Lower lobe of right lung (tissue), 2 donors: ENCODE data around the gene MGAT4A. TPM values are rescaled to one million over a fixed set of nuclear protein-coding genes. Genes with fewer than 3 reads are reported as not detected.

Source experiments
- ATAC-seq, 2 donors: fragments of 200-7000 bp; cut with Tn5 transposase; one replicate each; pipeline ENCODE4 v1.9.1; 2020 to 2022; ENCODE audit warnings: mild to moderate bottlenecking in 2 of 2, moderate library complexity in 2 of 2
- DNase-seq: peaks from one replicate; pipeline ENCODE4 v3.0.0-alpha.2; 2020
- H3K27ac ChIP-seq: fragments of 200-600 bp; one replicate; pipeline ENCODE4 v1.8.0; 2022
- H3K27me3 ChIP-seq: fragments of 200-600 bp; one replicate; pipeline ENCODE4 v1.8.0; 2022; ENCODE audit warnings: low read depth
- H3K36me3 ChIP-seq: fragments of 200-600 bp; one replicate; pipeline ENCODE4 v1.8.0; 2022; ENCODE audit warnings: mild to moderate bottlenecking
- H3K4me1 ChIP-seq: fragments of 200-600 bp; one replicate; pipeline ENCODE4 v1.8.0; 2022
- H3K4me3 ChIP-seq: fragments of 200-600 bp; one replicate; pipeline ENCODE4 v1.8.0; 2022; ENCODE audit warnings: mild to moderate bottlenecking
- H3K9me3 ChIP-seq: fragments of 200-600 bp; one replicate; pipeline ENCODE4 v1.8.0; 2022
- CTCF ChIP-seq: fragments of 200-600 bp; IDR thresholded peaks from one replicate; pipeline ENCODE4 v1.8.0; 2022; ENCODE audit warnings: antibody characterized with exemption, mild to moderate bottlenecking
- intact Hi-C: fragments of 100-400 bp; cut with DNase I; formaldehyde crosslinking; loops from one replicate; pipeline ENCODE4 v1.11.0; 2022
- total RNA-seq: library from RNA; stranded (reverse); fragmentation: NEBNext Ultra II Directional; extraction: Animal tissue kit (Norgen Biotek cat#: 25700); gene quantifications from one replicate; pipeline ENCODE4 v1.2.1, GENCODE V29; 2021
- donor health status: DM: no; HTN: yes; CAD: no; lungs with severe emphysema.

The MGAT4A gene
- total RNA-seq, 1 donor from 2014 or later: 82.0 TPM

DNA sequence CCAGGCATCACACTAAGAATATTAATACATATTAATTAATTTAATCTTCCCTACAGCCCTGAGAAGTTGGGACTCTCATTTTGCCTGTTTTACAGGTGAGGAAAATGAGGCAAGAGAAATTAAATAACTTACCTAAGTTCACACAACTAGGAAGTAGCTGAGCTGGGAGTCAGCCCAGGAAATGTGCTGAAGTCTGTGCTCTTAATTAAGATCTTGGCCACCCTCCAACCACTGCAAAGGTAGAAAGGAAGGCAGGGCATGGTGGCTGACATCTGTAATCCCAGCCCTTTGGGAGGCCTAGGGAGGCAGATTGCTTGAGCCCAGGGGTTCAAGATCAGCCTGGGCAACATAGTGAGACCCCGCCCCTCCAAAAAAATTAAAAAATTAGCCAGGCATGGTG lies 12.9 kb upstream of the MGAT4A start:
- DNase-seq: no peak
- Histone ChIP-seq H3K4me1 (peaks cover 8% of the 10 kb centered on the region), H3K27ac (no peak overlapping the region), H3K36me3 (no peaks in the 10 kb centered on the region), H3K9me3 (no peaks in the 10 kb centered on the region), H3K4me3 (no peak overlapping the region), H3K27me3 (no peaks in the 10 kb centered on the region)
- intact Hi-C loops: no loop called here
- peak; percentile 42 to 62 for ATAC-seq
- TF ChIP-seq CTCF: no peak

- ATAC-seq (no peak), DNase-seq (no peak)
- intact Hi-C loops: no loop called here
- H3K27ac ChIP-seq: no peak overlapping the region
- no peaks in the 10 kb centered on the region for H3K27me3 ChIP-seq
- TF ChIP-seq CTCF: no peak
- no peaks in the 10 kb centered on the region for H3K36me3 ChIP-seq
- H3K4me3 ChIP-seq: no peak overlapping the region
- no peaks in the 10 kb centered on the region for H3K9me3 ChIP-seq
- H3K4me1 ChIP-seq: peaks cover 15% of the 10 kb centered on the region
Observed at GRCh38 chr2:98739020-98739419, 8.1 kb upstream of the MGAT4A start.

DNA sequence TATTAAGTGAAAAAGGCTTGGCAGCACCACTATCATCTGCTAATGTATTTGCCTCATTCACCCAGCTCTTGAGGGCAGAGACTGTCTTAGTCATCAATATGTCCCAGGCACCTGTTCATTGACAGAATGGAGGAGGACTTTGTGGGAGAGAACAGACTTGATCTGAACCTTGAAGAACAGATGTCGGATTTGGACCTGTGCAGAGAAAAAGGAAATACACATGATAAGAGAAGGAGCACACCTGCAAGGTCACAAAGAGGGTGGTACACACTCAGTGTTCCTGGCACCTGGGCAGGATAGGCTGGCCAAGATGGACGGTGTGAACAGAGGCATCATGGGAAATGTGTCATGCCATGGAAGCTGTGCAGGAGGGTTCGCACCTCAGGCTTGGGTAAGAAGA lies 7.4 kb upstream of the MGAT4A start:
- no peaks in the 10 kb centered on the region for H3K9me3 ChIP-seq
- TF ChIP-seq CTCF: no peak
- H3K27ac ChIP-seq: no peak overlapping the region
- H3K4me3 ChIP-seq: no peak overlapping the region
- intact Hi-C loops: no loop called here
- ATAC-seq: no peak
- DNase-seq: no peak
- H3K4me1 ChIP-seq: peaks cover 15% of the 10 kb centered on the region
- H3K27me3 ChIP-seq: no peaks in the 10 kb centered on the region
- no peaks in the 10 kb centered on the region for H3K36me3 ChIP-seq

DNA sequence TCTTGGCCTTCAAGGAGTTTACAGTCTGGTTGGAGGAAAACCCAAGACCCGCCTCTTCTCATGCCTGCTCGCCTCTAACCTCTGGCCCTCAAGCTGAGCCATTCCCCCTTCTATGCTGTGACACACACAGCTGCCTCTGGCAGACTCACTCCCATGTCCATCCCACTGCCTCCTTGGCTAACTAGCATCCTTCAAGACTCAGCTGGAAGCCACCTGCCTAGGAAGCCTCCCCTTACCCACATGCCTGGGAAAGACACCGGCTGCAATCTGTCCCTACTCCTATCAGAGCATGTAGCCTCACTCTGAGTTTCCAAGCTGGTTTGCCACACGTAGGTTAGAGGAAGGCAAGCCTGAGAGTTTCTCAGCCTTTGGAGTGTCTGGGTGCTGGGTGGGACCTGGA lies 6.9 kb upstream of the MGAT4A start:
- Histone ChIP-seq H3K4me3 (no peak overlapping the region), H3K9me3 (no peaks in the 10 kb centered on the region), H3K27me3 (no peaks in the 10 kb centered on the region), H3K4me1 (peaks cover 18% of the 10 kb centered on the region), H3K36me3 (no peaks in the 10 kb centered on the region), H3K27ac (no peak overlapping the region)
- DNase-seq (no peak), ATAC-seq (no peak)
- no peak for TF ChIP-seq CTCF
- intact Hi-C loops: no loop called here

- no peak for TF ChIP-seq CTCF
- no peak overlapping the region for H3K4me3 ChIP-seq
- H3K9me3 ChIP-seq: no peaks in the 10 kb centered on the region
- intact Hi-C loops: no loop called here
- DNase-seq (no peak), ATAC-seq (peak in 1 of 2 donors; percentile 22)
- H3K27ac ChIP-seq: no peak overlapping the region
- no peaks in the 10 kb centered on the region for H3K36me3 ChIP-seq
- H3K27me3 ChIP-seq: no peaks in the 10 kb centered on the region
- peaks cover 29% of the 10 kb centered on the region for H3K4me1 ChIP-seq
Observed at GRCh38 chr2:98736464-98736889, 5.5 kb upstream of the MGAT4A start.

- no peaks in the 10 kb centered on the region for H3K9me3 ChIP-seq
- DNase-seq (no peak), ATAC-seq (no peak)
- TF ChIP-seq CTCF: no peak
- H3K27me3 ChIP-seq: no peaks in the 10 kb centered on the region
- H3K4me1 ChIP-seq: peaks cover 29% of the 10 kb centered on the region
- H3K27ac ChIP-seq: no peak overlapping the region
- H3K4me3 ChIP-seq: no peak overlapping the region
- H3K36me3 ChIP-seq: no peaks in the 10 kb centered on the region
- intact Hi-C loops: no loop called here
Observed at GRCh38 chr2:98734823-98735260, 3.9 kb upstream of the MGAT4A start.
